Measurements from ENCODE around the gene TP53BP2. TPM values are rescaled to one million over a fixed set of nuclear protein-coding genes. Genes with fewer than 3 reads are reported as not detected.
"Not testable (repeated sequence)": the region's sequence is repeated elsewhere in the genome, so short reads cannot be mapped to it uniquely, and the experiment has no call there.

TP53BP2 gene
- total RNA-seq, 1 experiment from 2014 or later = 38.5 TPM

DNA sequence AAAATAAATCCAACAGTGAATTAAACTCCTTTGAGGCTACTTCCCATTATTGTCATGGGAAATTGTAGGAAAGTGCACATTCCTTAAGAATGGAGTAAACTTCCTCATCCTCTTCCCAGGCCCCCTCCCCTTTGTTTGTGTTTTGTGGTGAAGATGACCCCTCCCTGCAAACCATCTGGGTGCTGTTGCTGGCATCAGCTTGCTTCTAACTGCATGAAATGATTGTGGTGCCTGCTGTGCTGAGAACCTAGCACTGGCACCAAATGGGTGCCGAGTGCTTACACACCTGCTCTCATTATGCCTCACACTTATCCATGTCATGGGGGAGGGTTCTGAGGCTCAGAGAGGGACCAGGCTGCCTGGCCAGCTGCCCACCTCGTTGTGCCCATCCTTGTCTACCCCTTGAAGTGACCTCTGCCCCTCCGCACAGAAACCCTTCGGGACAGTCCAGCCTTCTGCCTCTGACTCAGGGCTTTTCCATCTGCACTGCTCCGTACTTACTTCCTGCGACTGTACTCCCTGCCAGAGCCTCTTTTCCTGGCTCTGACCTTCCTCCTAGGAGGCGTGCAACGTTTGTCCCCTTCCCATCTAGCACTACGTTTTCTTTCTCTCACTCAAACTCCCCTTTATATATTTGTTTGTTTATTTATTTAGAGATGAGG, 102.8 kb downstream of the TP53BP2 start:
- DNase-seq (ENCODE audit: low spot score) = no peak

DNA sequence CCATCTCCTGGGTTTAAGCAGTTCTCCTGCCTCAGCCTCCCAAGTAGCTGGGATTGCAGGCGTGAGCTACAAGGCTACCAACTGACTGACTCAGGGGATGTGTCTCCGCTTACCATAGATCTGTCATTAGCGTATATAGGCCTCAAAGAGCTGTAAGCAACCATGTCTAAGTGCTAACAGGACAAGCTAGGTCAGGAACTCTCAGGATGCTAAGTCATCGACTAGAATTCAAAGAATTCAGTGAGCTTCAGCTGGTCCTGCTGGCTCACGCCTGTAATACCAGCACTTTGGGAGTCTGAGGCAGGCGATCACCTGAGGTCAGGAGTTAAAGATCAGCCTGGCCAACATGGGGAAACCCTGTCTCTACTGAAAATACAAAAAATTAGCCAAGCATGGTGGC, 103.9 kb downstream of the TP53BP2 start:
- DNase-seq (ENCODE audit: low spot score) = no peak

DNA sequence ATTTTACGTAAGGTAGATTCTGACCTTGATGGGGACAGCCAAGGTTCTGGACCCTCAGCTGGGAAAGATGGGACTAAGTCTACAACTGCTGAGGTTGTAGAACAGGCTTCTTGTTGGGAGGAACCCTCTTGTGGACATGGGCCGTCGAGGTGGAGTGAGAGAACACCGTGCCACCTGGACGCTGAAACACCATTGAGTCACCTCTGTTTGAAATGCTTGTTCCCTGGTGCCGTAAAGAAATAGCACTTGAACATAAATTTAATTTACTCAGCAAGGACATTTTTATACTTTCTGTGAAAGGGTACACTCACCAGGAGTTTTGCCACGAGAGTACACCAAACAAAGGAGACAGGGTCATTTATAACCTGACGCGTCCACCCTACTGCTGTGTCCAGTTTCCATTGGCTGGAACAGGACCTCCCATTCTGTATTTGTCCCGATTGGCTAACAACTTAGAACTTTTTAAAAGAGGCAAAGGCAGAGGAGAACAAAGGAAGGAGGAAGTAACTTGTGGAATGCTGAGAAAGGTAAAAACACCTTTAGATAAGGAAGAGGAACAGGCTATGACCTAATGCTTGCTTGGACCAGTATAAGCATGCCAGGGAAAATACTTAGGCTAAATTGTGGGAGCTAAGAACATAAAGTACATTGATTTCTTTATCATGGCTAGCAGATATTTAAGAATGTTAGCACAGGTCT, 105.6 kb downstream of the TP53BP2 start:
- DNase-seq (ENCODE audit: low spot score) = not testable (repeated sequence)

DNA sequence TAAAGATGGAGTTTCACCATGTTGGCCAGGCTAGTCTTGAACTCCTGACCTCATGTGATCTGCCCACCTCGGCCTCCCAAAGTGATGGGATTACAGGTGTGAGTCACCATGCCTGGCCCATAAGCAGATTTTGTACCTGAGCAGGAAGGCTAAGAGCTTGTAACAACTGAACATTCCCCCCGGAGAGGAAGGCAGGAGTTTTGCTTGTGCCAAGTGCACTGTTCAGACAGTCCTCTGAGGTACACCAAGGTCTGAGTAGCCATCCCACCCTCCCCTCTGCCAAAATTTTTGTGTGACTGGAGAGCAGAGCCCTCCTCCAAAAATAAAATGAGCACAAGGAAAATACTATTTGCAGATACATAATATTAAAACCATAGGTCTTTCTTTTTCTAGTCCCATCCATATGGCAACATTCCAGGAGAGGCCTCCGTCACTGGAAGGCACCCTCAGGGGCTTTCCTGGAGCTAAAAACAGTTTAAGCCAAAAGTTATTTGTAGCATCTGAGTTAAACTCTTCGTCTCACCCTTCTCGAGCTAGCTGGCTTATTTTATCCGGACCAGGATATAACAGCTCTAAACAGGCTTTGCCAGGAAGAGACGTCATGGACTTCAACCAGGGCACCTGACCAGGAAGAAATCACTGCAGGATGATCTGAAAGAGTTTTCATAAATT, 106.2 kb downstream of the TP53BP2 start:
- no peak for DNase-seq (ENCODE audit: low spot score)

DNA sequence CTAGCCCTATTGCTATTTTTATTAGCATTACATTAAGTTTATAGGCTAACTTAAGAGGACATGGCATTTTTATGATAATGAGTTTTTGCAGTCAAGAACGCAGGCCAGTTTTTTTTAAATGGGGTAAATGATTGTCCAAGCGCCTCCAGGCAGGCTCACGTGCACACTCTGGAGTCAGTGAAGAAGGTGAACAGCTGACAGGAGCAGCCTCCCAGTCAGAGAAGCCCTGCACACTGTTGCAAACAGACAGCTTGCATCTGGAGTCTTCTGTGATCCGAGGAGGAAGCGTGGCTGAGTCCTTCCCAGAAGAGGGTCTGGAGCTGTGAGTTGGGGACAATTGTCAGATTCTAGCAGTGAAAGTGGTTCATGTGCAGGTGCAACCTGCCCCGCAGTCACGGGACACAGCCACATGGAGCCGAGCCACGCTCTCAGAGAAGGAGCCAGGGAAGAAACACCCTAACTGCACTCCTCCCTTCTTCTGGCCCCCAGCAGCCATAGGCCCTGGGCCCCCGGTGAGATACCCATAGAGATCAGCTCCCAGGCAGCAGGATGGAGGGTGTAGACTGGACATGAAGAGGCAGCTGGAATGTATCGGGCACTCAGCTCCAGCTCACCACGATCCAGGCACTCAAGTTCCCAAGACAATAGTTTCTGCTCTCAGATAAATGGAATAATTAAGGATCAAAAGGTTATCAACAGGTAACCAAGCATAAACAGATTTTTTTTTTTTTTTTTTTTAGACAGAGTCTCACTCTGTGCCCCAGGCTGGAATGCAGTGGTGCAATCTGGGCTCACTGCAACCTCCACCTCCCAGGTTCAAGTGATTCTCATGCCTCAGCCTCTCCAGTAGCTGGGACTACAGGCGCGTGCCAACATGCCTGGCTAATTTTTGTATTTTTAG, 107.0 kb downstream of the TP53BP2 start:
- DNase-seq (ENCODE audit: low spot score) = no peak

DNA sequence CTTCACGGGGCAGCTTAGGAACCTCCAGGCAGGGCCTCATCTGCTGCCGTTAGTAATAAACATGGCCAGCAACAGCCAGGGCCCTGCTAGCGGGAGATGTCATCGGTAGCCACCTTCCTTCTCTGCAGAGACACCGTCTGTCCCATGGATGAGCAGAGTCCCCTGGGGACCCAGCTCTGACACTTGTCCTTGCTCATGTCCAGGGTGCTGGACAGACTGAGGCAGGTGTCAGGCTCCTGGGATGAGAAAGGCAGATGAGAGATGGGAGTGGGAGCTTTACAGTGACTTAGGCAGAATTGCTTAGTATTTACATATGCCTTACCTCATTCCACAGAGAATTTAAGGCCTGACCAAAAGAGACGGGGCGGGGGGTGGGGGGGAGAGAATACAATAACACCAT, 108.4 kb downstream of the TP53BP2 start:
- no peak for DNase-seq (ENCODE audit: low spot score)

DNA sequence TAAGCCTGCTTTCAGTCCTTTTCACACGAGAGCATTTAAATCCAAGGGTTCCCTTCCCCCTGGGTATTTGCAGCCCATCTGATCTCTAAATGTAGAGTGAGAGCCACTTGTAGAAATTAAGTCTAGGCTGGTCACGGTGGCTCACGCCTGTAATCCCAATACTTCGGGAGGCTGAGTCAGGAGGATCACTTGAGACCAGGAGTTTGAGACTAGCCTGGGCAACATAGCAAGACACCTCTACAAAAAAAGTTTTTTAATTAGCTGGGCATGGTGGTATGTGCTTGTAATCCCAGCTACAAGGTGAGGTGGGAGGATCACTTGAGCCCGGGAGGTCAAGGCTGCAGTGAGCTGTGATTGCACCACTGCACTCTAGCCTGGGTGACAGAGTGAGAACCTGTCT, 109.1 kb downstream of the TP53BP2 start:
- not testable (repeated sequence) for DNase-seq (ENCODE audit: low spot score)

DNA sequence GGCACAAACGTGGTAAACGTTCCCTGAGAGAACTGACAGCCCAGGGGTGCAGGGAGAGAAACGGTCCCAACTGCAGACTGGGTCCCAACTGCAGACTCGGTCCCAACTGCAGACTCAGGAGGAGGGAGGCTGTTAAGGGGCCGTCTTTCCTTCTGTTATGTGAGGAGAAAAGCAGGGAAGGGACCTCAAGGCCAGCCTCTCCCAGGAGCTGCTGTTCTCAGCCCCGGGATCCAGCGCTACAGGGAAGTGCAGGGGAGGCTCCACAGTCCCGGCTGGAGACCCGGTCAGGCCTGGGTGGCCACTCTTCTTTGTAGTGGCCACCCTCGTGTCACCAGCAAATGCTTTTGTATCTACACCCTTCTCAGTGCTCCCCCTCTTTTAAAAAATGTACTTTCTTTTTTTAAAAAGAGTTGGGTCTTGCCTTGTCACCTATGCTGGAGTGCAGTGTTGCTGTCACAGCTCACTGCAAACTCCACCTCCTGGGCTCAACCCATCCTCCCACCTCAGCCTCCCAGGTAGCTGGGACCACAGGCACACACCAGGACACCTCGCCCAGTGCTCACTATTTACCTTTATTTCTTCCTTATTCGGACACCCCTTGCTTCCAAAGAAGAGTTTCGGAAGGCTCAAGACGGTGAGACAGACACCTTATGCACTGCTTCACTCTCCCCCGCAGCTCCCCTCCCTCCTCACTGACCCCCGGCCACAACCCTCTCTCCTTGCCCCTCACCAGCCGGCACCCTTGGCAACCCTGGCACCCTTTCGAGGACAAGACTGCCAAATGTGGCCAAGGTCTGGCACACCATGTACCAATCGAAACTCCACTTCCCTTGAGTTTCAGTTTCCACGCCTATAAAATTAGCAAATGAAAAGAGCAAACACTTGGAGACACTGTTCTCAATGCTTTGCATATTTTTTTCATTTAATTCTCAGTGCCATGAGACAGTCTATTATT, 111.6 kb downstream of the TP53BP2 start:
- no peak for DNase-seq (ENCODE audit: low spot score)

DNA sequence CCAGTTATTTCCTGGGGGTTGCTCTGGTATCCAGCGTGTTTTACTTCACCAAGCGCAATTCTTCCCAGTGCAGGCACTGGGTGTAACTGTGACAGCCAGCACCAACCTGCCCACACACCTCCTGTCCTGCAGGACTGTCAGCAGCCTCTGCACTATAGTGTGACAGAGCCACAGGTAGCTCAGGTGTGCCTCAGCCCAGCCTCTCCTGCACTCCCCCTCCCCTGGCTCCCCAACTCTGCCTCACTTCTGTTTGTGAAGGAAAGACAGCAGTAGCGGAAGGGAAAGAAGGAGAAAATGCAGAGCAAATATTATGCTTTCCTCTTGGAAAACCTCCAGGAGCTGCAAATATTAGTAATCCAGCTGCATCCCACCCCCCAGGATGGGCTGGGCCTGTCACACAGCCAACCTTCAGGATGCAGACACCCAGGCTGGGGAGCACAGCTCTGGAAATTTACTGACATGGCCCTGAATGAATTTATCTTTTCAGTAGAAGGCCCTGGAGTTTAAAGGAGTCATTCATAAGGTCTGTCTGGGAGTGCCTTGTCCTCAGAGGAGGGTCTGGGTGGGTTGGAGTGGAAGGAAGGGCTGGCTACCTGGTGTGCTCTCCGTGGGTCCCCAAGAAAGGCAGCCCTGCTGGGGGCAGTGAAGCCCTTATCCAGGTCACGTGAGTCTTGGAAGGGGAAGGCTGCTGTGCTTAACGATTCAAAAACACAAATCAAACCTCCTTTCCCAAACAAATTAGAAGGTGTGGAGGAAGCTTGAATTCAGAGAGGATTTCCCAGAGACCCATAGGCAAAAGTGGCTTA, 112.6 kb downstream of the TP53BP2 start:
- DNase-seq (ENCODE audit: low spot score) = no peak

DNA sequence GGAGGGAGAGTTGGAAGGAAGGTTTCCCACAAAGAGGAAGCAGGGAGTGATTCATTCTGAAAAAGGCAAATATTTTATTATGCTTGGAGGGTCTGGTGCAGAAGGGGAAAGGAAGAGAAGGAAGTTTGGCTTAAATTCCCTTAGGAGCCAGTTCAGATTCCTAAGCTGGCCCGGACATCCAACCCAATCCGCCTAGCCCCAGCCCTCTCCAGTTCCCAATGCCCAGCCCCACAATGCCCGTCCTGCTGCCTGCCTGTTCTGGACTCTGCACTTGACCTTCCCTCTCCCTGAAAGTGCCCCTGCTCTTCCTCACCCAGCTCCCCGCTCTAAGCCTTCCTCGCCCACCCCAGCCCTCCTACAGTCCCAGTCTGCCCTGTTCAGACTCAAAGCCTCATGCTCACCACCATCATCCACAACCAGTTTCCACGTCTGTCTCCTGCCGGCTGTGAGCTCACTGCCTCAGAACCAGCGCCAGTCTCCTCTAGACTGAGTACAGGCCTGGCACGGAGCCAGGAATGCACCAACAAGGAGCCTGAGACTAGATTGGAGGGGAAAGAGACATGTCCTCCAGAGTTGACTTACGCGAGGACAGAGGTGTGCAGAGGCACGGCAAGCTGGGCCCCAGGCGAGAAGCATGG, 114.5 kb downstream of the TP53BP2 start:
- DNase-seq (ENCODE audit: low spot score) = no peak

DNA sequence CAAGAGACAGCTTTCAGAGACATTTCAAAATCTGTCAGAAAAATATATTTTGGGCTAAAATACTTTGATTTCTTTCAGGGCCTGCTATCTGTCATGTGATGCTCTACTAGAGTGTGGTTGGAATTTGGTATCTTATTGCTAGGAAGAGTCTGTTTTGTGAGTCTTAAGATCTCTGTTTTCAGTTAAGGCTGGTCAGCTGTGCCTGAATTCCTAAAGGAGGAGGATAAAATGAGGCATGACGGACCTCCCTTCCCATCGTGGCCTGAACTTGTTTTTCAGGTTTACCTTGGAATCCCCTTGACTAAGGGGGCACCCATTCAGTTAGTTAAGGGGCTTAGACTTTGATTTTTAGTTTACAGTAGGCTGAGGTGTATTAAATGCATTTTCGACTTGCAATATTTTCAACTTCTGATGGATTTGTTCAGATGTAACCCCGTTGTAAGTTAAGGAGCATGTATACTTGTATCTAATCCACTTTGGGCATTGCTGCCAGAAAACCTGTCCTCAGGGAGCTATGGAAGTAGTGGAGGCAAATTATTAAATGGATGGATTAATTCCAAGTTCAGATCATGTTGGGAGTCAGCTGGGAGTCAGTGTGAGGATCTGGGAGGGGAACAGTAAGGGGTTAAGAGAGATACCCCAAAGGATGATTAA, 115.1 kb downstream of the TP53BP2 start:
- no peak for DNase-seq (ENCODE audit: low spot score)

DNA sequence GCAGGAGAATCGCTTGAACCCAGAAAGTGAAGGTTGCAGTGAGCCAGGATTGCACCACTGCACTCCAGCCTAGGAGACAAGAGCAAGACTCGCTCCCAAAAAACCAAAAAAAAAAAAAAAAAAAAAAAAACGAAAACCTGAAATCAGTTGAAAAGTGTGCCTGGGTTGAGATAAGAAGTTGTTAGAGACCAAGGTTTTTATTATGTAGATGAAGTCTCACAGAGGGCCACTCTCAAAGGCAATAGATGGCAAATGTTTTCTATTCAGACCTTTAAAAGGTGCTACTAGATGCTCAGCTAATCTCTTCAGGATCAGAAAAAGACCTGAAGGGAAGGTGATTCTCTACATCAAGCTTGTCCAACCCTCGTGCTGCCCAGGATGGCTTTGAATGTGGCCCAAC, 115.8 kb downstream of the TP53BP2 start:
- DNase-seq (ENCODE audit: low spot score) = no peak

Other genes starting within 250 kb of the TP53BP2 start
- gene CAPN8, start 180.2 kb downstream of the TP53BP2 start, total RNA-seq (2014; rRNA removed; shearing (Covaris generic)) = not detected in 2 replicates
- gene CAPN2, start 133.4 kb downstream of the TP53BP2 start, total RNA-seq (2014; rRNA removed; shearing (Covaris generic)) = 43.4 and 47.9 TPM in 2 replicates